ENCODE results near the gene TAS2R60. TPM values are rescaled to one million over a fixed set of nuclear protein-coding genes. Genes with fewer than 3 reads are reported as not detected.

TAS2R60 gene
- total and polyA plus RNA-seq, 2 donors: 0.02 to 0.24 TPM

GRCh38 chr7:143490717-143491306 is 47.6 kb downstream of the TAS2R60 start:
- no peaks in the 10 kb centered on the region for H3K27me3 ChIP-seq (ENCODE audit: control insufficient read depth in 2 of 2, insufficient read depth in 1 of 2, low read length in 1 of 2)
- H3K4me3 ChIP-seq (ENCODE audit: low read length in 2 of 2): no peak overlapping the region
- no peaks in the 10 kb centered on the region for H3K4me1 ChIP-seq (ENCODE audit: control insufficient read depth in 2 of 2, insufficient read depth in 2 of 2, low read length in 2 of 2)
- WGBS: 56% methylated on average over 1 of the region's 1 CpG
- no peaks in the 10 kb centered on the region for H3K36me3 ChIP-seq (ENCODE audit: control insufficient read depth in 2 of 2, insufficient read depth in 2 of 2, low read length in 1 of 2)
- no peaks in the 10 kb centered on the region for H3K9me3 ChIP-seq (ENCODE audit: control insufficient read depth in 2 of 2, insufficient read depth in 1 of 2, low read length in 1 of 2)
- DNase-seq (ENCODE audit: low read depth in 6 of 9, low spot score in 9 of 9): no peak
- no peak overlapping the region for H3K27ac ChIP-seq (ENCODE audit: low read depth in 1 of 2, low read length in 1 of 2)

DNA sequence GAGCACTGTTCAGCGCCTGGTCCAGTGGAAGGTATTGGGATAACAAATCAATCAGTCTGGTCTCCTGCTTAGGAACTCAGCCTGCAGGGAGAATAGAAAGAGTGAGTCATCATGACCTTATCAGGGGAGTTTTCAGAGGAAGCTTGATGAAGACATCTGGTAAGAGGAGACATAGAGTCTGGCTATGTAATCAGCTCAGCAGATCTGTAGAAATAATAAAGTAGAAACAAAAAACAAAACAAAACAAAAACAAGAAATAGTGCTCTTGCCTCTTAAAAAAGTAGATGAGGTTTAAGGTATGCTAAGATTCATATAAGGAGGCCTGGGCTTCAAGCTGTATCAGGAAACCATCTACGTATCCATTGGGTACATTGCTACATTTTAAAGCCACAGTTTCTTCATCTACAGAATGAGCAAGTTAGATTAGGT is 48.8 kb downstream of the TAS2R60 start:
- WGBS: 98% methylated on average over 2 of the region's 2 CpGs
- Histone ChIP-seq H3K27ac (ENCODE audit: low read depth in 1 of 2, low read length in 1 of 2) (no peak overlapping the region), H3K27me3 (ENCODE audit: control insufficient read depth in 2 of 2, insufficient read depth in 1 of 2, low read length in 1 of 2) (no peaks in the 10 kb centered on the region), H3K4me3 (ENCODE audit: low read length in 2 of 2) (no peak overlapping the region), H3K36me3 (ENCODE audit: control insufficient read depth in 2 of 2, insufficient read depth in 2 of 2, low read length in 1 of 2) (no peaks in the 10 kb centered on the region), H3K9me3 (ENCODE audit: control insufficient read depth in 2 of 2, insufficient read depth in 1 of 2, low read length in 1 of 2) (no peaks in the 10 kb centered on the region), H3K4me1 (ENCODE audit: control insufficient read depth in 2 of 2, insufficient read depth in 2 of 2, low read length in 2 of 2) (peaks cover 0 to 2% of the 10 kb centered on the region in 2 donors)
- no peak for DNase-seq (ENCODE audit: low read depth in 6 of 9, low spot score in 9 of 9)

- DNase-seq (ENCODE audit: low read depth in 6 of 9, low spot score in 9 of 9): no peak
- Histone ChIP-seq H3K27me3 (ENCODE audit: control insufficient read depth in 2 of 2, insufficient read depth in 1 of 2, low read length in 1 of 2) (no peaks in the 10 kb centered on the region), H3K27ac (ENCODE audit: low read depth in 1 of 2, low read length in 1 of 2) (no peak overlapping the region), H3K4me3 (ENCODE audit: low read length in 2 of 2) (no peak overlapping the region), H3K9me3 (ENCODE audit: control insufficient read depth in 2 of 2, insufficient read depth in 1 of 2, low read length in 1 of 2) (no peaks in the 10 kb centered on the region), H3K4me1 (ENCODE audit: control insufficient read depth in 2 of 2, insufficient read depth in 2 of 2, low read length in 2 of 2) (peaks cover 0 to 3% of the 10 kb centered on the region in 2 donors), H3K36me3 (ENCODE audit: control insufficient read depth in 2 of 2, insufficient read depth in 2 of 2, low read length in 1 of 2) (no peaks in the 10 kb centered on the region)
- 93% methylated on average over 6 of the region's 6 CpGs for WGBS
Observed at GRCh38 chr7:143492799-143493739, 49.8 kb downstream of the TAS2R60 start.

- 85% methylated on average over 1 of the region's 1 CpG for WGBS
- H3K27ac ChIP-seq (ENCODE audit: low read depth in 1 of 2, low read length in 1 of 2): no peak overlapping the region
- no peaks in the 10 kb centered on the region for H3K36me3 ChIP-seq (ENCODE audit: control insufficient read depth in 2 of 2, insufficient read depth in 2 of 2, low read length in 1 of 2)
- DNase-seq (ENCODE audit: low read depth in 6 of 9, low spot score in 9 of 9): peak in 1 of 9 donors; percentile 11
- peaks cover 0 to 3% of the 10 kb centered on the region in 2 donors for H3K4me1 ChIP-seq (ENCODE audit: control insufficient read depth in 2 of 2, insufficient read depth in 2 of 2, low read length in 2 of 2)
- no peaks in the 10 kb centered on the region for H3K27me3 ChIP-seq (ENCODE audit: control insufficient read depth in 2 of 2, insufficient read depth in 1 of 2, low read length in 1 of 2)
- H3K4me3 ChIP-seq (ENCODE audit: low read length in 2 of 2): no peak overlapping the region
- no peaks in the 10 kb centered on the region for H3K9me3 ChIP-seq (ENCODE audit: control insufficient read depth in 2 of 2, insufficient read depth in 1 of 2, low read length in 1 of 2)
Observed at GRCh38 chr7:143493751-143494150, 50.5 kb downstream of the TAS2R60 start.

Other genes with a start within 250 kb of the TAS2R60 start
- not detected for gene TAS2R40, start 221.4 kb upstream of the TAS2R60 start, total RNA-seq
- gene TAS2R40, start 221.4 kb upstream of the TAS2R60 start, polyA plus RNA-seq: not detected
- 130 TPM for gene GSTK1, start 180.0 kb upstream of the TAS2R60 start, total RNA-seq
- gene GSTK1, start 180.0 kb upstream of the TAS2R60 start, polyA plus RNA-seq: 141 TPM
- gene TMEM139, start 158.5 kb upstream of the TAS2R60 start, total RNA-seq: 0.19 TPM
- gene TMEM139, start 158.5 kb upstream of the TAS2R60 start, polyA plus RNA-seq: 0.64 TPM
- gene CASP2, start 155.1 kb upstream of the TAS2R60 start, total RNA-seq: 18.6 TPM
- 17.5 TPM for gene CASP2, start 155.1 kb upstream of the TAS2R60 start, polyA plus RNA-seq
- gene CLCN1, start 127.3 kb upstream of the TAS2R60 start, total RNA-seq: 0.09 TPM
- 0.57 TPM for gene CLCN1, start 127.3 kb upstream of the TAS2R60 start, polyA plus RNA-seq
- gene FAM131B, start 80.7 kb upstream of the TAS2R60 start, total RNA-seq: 0.47 TPM
- gene FAM131B, start 80.7 kb upstream of the TAS2R60 start, polyA plus RNA-seq: 0.68 TPM
- 16.8 TPM for gene ZYX, start 62.1 kb upstream of the TAS2R60 start, total RNA-seq
- gene ZYX, start 62.1 kb upstream of the TAS2R60 start, polyA plus RNA-seq: 113 TPM
- 34.3 TPM for gene EPHA1, start 34.6 kb upstream of the TAS2R60 start, total RNA-seq
- 12.5 TPM for gene EPHA1, start 34.6 kb upstream of the TAS2R60 start, polyA plus RNA-seq
- 0.24 TPM for gene TAS2R41, start 34.4 kb downstream of the TAS2R60 start, total RNA-seq
- gene TAS2R41, start 34.4 kb downstream of the TAS2R60 start, polyA plus RNA-seq: 0.02 TPM
- 0.24 TPM for gene CTAGE15, start 128.3 kb downstream of the TAS2R60 start, total RNA-seq
- 0.27 TPM for gene CTAGE15, start 128.3 kb downstream of the TAS2R60 start, polyA plus RNA-seq
- gene TCAF2, start 177.5 kb downstream of the TAS2R60 start, total RNA-seq: 3.8 TPM
- gene TCAF2, start 177.5 kb downstream of the TAS2R60 start, polyA plus RNA-seq: 3.3 TPM

All from thymus (tissue), 11 donors.